ENCODE measurements around the gene WNT2B.

Gene WNT2B

DNA sequence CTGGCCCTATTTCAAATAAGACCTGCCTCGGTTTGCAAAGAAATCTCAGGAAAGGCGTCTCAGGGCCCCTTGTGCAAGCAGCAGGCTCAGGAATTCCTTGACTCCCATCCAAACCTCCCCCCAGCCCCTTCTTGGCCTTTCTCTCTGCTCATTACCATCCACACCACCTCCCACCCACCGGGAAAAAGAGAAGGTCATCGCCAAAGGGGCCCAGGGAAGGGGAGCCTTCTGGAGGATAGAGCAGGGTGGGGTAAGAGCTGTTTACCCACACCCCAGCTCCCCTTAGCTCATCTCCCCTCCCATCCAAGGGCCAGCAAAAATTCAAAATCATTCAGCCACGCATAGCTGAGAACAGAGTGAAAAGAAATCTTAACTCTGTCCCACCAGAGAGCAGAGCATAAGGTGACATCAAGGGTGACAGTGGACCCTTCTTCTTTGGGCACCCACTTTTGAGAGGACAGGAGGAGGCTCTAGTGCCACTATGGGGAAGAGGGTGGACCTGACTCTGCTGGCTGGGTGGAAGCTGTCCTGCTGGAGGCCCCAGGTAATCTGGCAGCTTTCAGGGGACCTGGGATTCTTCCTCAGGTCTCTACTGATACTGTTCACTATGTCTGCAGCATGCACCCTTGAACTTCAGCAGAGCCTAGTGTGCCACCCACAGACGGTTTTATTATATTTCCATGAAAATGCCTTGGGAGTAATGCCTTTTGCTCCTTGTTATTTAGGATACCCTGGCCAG is 3.9 kb upstream of the WNT2B start:
- no peak for DNase-seq (ENCODE audit: low spot score)

DNA sequence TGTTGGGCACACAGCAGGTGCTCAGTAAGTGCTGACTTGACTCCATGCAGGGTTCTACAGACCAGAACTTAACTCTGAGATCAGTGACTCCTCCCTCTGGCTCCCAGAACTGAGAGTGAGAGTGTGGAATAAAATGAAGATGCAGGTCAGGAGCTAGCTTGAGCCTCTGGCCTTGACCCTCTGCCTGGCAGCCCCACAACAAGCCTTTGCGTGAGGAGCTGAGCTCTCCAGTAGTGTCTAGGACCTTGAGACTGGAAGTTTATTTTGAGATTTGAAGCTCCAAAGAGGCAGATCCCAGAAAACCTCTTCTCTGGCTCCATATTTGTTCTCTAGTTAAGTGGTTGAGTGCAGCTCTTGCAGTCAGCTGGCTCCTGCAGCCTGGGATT is 3.4 kb upstream of the WNT2B start:
- no peak for DNase-seq (ENCODE audit: low spot score)

DNA sequence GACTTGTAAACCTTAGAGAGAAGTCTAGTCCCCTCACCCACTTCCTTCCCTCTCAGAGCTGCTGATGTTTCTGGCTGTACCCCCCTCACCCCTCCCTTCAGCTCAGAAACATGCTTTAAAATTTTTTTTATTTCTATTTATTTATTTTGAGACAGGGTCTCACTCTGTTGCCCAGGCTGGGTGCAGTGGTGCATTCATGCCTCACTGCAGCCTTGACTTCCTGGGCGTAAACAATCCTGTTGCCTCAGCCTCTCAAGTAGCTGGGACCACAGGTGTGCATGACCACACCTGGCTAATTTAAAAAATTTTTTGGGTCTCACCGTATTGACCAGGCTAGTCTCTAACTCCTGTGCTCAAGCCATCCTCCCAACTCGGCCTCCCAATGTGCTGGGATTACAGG is 2.9 kb upstream of the WNT2B start:
- DNase-seq (ENCODE audit: low spot score): no peak

DNA sequence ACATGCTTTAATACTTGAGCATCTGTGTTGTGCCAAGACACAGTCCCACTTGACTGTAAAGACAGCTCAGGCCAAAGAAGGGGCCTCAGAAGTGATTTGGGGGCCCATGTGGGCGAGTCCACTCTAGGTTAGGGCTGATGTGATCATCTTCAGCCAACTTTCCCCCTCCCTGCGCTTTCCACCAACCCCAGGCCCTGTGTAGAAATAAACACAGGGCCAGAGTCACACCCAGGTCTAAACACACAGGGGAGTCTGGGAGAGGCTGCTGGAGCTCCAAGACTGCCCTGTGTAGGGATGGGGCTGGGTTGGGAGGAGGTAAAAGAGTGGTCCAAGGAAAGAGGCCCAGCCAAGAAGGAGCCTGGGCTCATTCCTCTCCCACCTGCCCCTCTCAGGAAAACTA is 2.5 kb upstream of the WNT2B start:
- DNase-seq (ENCODE audit: low spot score): no peak

DNA sequence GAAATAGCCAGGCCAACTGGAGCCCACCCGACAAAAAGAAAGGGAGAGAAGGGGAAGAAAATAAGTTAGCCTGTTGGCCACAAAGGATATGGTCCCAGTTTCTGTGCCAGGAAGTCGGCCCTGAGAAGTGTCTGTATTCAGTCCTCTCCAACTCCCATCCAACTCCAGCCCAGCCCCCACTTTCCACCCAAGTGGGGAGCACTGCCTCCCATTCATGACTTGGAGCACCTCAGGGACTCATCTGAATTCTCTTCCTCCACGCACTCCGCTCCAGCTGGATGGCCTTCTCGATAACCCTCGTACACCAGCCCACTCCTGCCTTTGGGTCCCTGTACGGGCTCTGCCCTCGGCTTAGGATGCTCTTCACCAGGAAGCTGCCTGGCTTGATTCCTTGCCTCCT is 2.0 kb upstream of the WNT2B start:
- DNase-seq (ENCODE audit: low spot score): no peak

DNA sequence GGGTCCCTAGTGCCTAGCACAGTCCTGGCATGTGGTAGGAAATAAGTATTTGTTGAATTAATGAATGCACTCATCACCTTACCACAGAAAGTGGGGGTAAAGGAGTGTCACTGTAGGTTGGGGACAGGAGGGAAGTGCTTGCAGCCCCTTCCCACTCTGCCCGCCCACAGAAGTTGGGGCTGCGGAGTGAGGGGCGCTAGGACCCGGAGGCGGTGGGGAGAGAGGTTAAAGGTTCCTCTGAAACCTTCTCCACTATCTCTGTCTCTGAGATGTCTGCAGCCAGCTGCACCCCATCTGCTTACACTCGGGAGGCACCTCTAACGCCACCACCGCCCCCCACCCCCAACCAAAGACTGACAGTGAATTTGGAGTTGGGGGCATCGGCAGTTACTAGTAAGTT is 1.4 kb upstream of the WNT2B start:
- DNase-seq (ENCODE audit: low spot score): no peak

DNA sequence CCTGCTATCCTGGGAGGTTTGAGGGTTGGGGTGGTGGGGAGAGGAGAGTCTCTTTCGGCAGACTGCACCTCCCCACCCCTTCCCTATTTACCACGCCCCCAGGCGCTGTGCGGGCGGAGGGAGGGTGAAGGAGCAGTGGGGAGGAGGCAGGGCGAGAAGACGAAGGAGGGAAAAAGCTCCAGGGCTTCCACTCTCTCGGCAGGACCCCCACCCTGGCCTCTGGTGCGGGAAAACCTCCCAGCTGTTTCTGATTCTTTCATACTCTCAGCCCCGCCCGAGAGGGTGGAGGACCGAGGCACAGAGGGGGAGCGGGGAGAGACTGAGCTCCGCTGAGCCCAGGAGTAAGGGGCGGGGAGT is 866 bp upstream of the WNT2B start:
- DNase-seq (ENCODE audit: low spot score): no peak

DNA sequence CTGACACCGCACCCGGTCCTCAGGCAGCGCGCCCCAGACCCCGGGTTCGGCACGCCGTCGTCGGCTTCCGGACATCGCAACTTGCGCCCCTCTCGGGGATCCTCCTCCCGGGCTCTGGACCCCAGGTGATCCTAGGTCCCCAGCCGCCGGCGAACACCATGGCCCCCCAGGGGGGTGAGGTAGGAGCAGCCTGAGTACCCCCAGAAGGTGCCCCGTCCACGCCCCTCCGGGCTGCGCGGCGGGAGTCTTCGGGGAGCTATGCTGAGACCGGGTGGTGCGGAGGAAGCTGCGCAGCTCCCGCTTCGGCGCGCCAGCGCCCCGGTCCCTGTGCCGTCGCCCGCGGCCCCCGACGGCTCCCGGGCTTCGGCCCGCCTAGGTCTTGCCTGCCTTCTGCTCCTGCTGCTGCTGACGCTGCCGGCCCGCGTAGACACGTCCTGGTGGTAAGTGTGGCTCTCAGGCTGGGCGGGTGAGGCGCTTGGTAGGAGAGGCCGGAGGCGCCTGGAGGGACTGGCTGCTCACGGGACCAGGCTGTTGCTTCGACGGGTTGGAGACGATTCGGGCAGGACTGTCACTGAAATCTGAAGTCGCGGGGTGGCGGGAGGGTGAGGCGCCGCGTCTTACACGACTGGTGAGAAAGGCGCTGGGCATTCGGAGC is 367 bp downstream of the WNT2B start:
- DNase-seq (ENCODE audit: low spot score): no peak

DNA sequence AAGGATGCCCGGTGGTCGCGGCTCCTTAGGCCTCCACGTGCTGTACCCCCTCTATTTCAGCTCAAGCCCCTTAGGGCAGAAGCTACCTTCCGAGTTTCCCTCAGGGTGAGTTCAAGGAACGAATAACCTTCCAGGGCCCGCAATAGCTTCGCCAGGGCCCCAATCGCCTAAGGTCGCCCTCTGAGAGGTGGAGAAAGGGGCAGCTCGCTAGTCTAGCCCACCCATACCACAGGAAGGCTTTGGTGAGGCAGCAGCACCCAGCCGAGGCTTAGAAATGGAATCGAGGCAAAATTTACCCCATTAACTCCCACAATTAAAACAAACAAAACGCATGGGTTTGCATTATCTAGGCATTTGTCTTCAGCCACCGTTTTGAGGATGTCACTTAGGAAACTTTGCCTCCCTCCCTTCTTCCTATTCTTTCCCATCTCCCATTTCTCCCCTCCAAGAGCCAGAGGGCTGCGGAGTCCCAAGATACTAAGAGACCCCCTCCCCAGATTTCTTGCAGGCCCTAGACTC is 954 bp downstream of the WNT2B start:
- DNase-seq (ENCODE audit: low spot score): no peak

DNA sequence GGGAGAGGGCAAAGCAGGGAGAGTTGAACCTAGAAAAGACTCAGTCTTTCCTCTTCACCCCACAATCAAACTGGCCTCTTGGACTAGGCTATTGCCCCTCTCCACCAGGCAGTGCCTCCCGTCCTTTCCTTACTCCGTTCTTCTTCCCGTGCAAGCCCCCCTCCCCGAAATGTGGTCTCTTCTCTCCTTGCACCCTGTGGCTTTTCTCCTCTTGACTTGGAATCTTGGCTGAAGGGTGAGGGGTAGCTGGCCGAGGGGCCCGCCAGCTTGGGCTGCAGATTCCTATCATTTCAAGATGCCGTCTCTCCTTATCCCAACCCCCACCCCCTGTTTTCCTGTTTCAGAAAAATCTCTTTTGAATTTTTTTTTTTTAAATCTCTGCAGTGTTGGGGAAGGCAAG is 1.6 kb downstream of the WNT2B start:
- no peak for DNase-seq (ENCODE audit: low spot score)

DNA sequence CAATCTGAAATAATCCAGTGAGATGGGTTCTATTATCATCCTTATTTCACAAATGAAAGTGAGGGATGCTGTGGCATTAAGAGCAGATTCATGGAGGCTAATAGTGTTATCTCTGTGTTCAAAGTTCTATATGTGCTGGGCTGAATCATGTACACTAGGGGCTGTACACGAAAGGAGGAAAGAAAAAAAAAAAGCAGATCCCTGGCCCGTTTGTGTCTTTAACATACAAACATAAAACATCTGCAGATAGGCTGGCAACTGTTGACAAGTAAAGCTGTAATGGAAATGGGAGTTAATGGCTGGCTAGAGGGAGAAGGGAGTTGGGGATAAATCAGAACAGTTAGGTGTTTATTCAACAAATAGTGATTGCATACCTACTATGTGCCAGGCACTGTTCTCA is 3.1 kb downstream of the WNT2B start:
- DNase-seq (ENCODE audit: low spot score): no peak

DNA sequence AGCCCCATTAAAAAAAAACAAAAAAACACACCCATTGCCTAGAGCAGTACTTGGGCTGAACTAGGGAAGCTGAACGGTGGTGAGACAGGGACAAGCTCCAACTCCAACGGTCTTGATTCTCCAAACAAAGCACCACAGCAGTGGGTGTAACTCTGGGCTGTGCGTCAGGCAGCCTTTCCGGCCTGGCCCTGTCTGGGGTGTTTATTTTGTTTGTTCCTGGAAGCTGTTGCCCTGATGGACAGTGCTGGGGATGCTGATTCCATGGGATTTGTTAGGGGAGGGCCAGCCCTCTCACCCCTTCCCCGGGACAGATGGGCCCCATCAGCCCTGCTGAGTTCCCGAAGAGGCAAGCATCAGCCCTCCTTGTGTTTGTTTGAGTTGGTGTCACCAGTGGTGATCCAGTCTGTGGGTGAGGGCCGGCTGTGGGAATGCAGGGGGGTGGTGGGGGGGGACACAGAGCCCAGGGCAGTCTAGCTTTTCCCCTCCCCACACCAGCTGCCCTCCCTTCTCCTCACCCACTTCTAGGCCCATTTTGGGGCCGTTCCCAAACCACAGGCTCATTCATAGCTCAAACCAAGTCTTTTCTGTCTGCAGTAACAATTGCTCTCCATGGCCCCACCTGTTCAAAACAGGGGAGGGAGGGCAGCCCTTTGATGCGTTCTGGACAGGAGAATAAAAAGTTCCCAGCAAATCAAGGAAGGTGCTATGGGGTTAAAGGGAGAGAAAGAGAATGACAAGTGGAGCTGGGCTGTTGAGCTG is 4.5 kb downstream of the WNT2B start:
- no peak for DNase-seq (ENCODE audit: low spot score)

DNA sequence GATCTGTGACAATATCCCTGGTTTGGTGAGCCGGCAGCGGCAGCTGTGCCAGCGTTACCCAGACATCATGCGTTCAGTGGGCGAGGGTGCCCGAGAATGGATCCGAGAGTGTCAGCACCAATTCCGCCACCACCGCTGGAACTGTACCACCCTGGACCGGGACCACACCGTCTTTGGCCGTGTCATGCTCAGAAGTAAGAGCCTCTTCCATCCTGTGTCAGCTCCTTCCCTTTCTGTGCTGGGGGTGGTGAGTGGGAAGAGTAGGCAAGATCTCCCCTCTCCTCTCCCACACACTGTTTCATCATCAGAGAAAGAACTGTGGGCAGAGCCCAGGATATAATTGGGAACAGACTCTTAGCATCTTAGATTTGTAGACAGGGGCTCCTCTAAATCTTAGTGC is 6.1 kb downstream of the WNT2B start:
- no peak for DNase-seq (ENCODE audit: low spot score)

DNA sequence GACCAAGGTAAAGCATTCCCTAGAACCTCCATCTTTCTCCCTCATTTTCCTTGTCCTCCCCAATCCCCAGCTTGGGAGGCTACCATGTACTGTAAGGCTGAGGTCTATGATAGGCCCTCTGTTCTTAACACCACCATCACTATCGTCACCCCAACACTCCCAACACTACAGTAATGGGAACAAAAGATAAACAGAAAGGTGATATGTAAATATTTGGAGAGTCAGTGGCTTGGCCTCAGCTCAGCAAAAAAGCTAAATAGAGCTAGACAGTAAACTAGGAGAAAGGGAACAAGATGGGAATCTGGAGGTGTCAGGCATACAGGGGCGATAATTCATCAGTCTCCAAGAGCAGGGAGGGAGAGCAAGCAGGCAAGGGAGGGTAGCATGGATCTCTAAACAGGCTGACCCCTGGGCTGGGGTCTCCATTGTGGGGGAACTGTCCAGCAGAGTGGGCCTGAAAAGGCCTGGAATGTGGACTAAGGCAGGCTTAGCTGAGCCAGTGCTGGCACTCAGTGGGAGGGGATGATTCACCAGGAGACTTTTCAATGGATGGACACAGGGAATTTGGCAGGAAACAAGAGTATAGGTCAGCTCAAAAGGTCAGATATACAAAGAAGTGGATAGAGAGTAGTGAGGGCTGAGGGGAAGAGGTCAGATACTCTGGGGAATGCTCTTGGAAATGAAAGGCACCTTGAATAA is 6.7 kb downstream of the WNT2B start:
- no peak for DNase-seq (ENCODE audit: low spot score)

DNA sequence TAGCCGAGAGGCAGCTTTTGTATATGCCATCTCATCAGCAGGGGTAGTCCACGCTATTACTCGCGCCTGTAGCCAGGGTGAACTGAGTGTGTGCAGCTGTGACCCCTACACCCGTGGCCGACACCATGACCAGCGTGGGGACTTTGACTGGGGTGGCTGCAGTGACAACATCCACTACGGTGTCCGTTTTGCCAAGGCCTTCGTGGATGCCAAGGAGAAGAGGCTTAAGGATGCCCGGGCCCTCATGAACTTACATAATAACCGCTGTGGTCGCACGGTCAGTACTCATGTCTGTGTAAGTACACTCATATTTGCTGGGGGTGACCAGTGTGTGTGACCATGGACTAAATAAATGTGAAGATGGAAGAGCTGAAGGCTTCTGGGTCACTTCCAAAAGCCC is 7.4 kb downstream of the WNT2B start:
- no peak for DNase-seq (ENCODE audit: low spot score)

DNA sequence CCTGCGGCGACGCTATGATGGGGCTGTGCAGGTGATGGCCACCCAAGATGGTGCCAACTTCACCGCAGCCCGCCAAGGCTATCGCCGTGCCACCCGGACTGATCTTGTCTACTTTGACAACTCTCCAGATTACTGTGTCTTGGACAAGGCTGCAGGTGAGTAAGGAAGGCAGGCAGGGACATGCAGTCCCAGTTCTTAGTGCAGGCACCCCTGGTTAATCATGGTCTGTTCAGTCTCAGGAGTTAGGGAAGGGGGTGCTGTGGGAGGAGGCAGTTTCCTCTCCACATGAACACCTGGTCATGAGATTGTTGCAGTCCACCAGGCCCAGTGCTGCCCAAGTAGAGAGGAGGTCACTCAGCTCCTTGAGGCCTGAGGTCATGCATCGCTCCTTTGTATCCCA is 8.5 kb downstream of the WNT2B start:
- DNase-seq (ENCODE audit: low spot score): no peak

DNA sequence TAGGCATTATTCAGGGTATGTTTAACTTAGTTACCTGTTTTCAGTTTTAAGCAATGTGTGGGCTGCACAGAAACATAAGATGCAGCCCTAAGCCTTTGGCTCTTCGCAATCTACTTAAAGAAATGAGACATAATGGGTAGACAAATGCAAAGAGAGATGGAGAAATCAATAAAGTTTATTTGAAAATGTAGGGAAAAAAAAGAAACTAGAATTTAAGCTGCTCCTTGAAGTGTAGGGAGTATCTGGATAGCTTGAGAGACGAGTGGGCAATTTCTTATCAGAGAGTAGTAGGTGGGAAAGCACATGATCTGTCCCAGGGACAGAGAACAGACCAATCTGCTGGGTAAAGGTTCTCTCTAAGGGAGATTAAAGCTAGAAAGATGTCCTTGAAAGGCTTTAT is 8.9 kb downstream of the WNT2B start:
- DNase-seq (ENCODE audit: low spot score): no peak

DNA sequence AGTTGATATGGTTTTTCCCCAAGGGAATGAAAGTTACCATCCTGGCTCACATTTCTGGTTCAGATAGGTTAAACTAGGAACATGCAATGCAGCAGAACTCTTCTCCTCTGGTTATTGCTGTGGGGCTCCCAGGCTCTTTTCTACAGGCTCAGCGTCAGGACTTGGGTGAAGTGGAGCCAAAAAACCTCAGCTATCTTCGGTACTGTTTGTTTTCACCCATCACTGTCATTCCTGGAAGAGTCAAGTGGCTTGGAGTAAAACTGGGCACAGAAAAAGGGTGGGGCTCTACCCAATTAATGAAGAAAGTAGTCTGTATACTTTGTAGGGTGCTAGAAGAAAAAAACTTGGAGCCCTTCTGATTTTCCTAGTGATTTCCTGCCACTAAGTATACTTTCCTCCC is 9.4 kb downstream of the WNT2B start:
- DNase-seq (ENCODE audit: low spot score): no peak

DNA sequence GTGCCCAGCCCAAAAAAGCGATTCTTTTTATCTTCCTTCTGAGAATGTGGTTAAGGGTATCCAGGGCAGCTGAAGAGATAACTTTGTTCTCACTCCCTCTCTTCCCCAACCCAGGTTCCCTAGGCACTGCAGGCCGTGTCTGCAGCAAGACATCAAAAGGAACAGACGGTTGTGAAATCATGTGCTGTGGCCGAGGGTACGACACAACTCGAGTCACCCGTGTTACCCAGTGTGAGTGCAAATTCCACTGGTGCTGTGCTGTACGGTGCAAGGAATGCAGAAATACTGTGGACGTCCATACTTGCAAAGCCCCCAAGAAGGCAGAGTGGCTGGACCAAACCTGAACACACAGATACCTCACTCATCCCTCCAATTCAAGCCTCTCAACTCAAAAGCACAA is 11.4 kb downstream of the WNT2B start:
- no peak for DNase-seq (ENCODE audit: low spot score)

DNA sequence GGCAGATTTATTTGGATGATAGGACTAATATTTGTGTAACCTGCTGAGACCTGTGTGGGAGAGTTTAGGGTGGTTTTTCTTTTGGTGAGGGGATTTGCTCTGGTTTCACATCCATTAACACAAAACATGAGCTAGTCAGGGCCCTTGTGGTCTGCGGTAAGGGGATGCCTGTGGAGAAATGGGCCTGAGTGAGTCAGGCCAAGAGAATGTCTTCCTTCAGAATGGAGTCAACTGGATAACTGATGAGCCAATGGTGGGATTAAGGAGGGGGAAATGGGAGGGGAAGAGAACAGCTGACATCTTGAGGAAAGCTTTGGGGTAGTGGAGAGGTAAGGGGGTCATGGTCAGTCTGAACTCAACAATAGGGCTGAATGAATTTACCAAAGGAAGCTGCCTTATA is 13.9 kb downstream of the WNT2B start:
- no peak for DNase-seq (ENCODE audit: low spot score)

DNA sequence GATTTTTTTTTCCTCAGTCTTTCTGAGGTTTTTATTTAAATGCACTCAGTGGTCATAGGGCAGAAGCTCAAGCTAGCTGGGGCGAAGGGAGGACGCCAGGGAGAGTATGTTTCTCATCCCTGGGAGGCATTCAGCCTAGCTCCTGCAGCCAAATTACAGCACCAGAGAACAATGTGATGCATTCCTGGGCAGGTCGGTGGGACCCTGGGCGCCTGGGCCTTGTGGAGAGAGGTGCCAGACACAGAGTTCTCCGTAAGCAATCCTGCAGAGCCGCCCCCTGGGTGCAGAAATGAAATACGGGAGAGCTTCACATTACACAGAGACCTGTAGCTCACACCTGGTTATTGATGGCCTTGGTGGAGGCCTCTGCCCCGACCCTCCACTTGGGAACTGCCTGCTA is 15.5 kb downstream of the WNT2B start:
- no peak for DNase-seq (ENCODE audit: low spot score)

DNA sequence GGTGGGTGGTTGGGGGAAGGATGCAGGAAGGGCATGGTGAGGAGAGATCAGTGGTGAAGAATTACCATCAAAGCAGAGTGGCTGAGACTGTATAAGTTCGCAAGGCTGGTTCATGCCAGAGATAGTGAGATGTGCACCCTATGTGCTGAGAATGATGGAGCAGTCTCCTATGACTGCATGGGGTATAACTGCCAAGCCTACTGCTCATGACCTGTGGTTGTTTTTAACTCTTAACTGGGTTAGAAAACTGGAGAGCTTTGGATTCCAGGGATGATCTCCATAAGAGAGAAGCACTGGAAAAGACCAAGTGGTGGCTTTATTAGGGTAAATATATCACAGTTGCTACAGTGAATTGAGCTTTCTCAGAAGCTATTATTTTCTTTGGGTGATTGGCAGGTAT is 16.2 kb downstream of the WNT2B start:
- no peak for DNase-seq (ENCODE audit: low spot score)

Measured in hematopoietic multipotent progenitor cell treated with erythropoietin and hydrocortisone succinate and interleukin-3 and kit ligand, for 17 days (in vitro differentiated cells).